ENCODE results near the gene PDPN. TPM values are rescaled to one million over a fixed set of nuclear protein-coding genes. Genes with fewer than 3 reads are reported as not detected.

The PDPN gene
- total and polyA plus RNA-seq, 2 of the 4 experiments (the other 2 are of a cell fraction): 0.31 TPM; not detected in 1

- Histone ChIP-seq H3K4ac (ENCODE audit: low read depth, low read length) (no peak overlapping the region), H3K23ac (ENCODE audit: low read depth, low read length) (no peak overlapping the region), H3K27me3 (ENCODE audit: control insufficient read depth, insufficient read depth, low read length) (no peaks in the 10 kb centered on the region), H4K20me1 (ENCODE audit: insufficient read depth, low read length) (no peaks in the 10 kb centered on the region), H3K9me3 (ENCODE audit: control insufficient read depth, insufficient read depth, low read length) (no peaks in the 10 kb centered on the region), H2AK5ac (ENCODE audit: low read depth, low read length) (no peak overlapping the region), H3K4me2 (ENCODE audit: low read depth, low read length) (no peak overlapping the region), H3K18ac (ENCODE audit: low read depth, low read length) (no peak overlapping the region), H3K27ac (ENCODE audit: insufficient read depth, low read length) (no peak overlapping the region), H3K9me1 (ENCODE audit: insufficient read depth, low read length) (no peaks in the 10 kb centered on the region), H3K4me1 (ENCODE audit: control insufficient read depth, insufficient read depth, low read length) (no peaks in the 10 kb centered on the region), H4K8ac (ENCODE audit: low read depth in 2 of 2, low read length in 2 of 2) (no peak overlapping the region), H2BK5ac (ENCODE audit: low read depth, low read length, poor library complexity, severe bottlenecking) (no peak overlapping the region), H2BK15ac (ENCODE audit: low read depth, low read length) (no peak overlapping the region), H2BK20ac (ENCODE audit: low read depth, low read length) (no peak overlapping the region), H3K4me3 (ENCODE audit: insufficient read depth, low read depth, low read length) (no peak overlapping the region), H3K9ac (ENCODE audit: low read depth, low read length) (no peak overlapping the region), H3K36me3 (ENCODE audit: control insufficient read depth, insufficient read depth, low read length) (no peaks in the 10 kb centered on the region), H3K56ac (ENCODE audit: extremely low read depth, insufficient read depth, low read length) (no peak overlapping the region), H4K91ac (ENCODE audit: insufficient read depth, low read depth, low read length) (no peak overlapping the region), H3K79me1 (ENCODE audit: low read depth in 1 of 2, low read length in 2 of 2) (no peaks in the 10 kb centered on the region), H2AFZ (replicated peaks; ENCODE audit: low read length, poor library complexity) (no peak overlapping the region), H4K5ac (ENCODE audit: low read depth, low read length) (no peak overlapping the region), H3K14ac (replicated peaks; ENCODE audit: low read depth, low read length) (no peak overlapping the region), H2BK120ac (ENCODE audit: low read depth, low read length) (no peak overlapping the region), H2AK9ac (replicated peaks; ENCODE audit: low read depth, low read length, poor library complexity) (no peak overlapping the region)
- POLR2A ChIA-PET (ENCODE audit: unreplicated experiment): no interaction called here
- WGBS, 2 experiments (ENCODE audit: extremely low coverage in 2 of 2, insufficient read length in 1 of 2): no CpG with 5 or more reads among the region's 1 CpG
- TF ChIP-seq MAZ (IDR thresholded peaks at IDR 0.05; ENCODE audit: borderline replicate concordance, low read depth, low read length): no peak
- in situ Hi-C loops (cut with MboI; ENCODE audit: low sequenced_read_pairs): no loop called here
- intact Hi-C loops (cut with micrococcal nuclease): no loop called here
- CTCF ChIA-PET: no interaction called here
- no peak for ATAC-seq (ENCODE audit: low read depth)
- BruUV-seq (replicated peaks): no TSS peak
- DNase-seq: no peak
- dilution Hi-C loops (cut with HindIII; ENCODE audit: low sequenced_read_pairs, unreplicated experiment): no loop called here
Measured at GRCh38 chr1:13652238-13652637, 68.6 kb downstream of the PDPN start.

Measured in IMR-90 (cell line).